Suppressor macrophage treated with lipopolysaccharide for 4 hours (primary cell): ENCODE data around the gene PAPPA2.
"Not testable (repeated sequence)": the region's sequence is repeated elsewhere in the genome, so short reads cannot be mapped to it uniquely, and the experiment has no call there.

ENCODE experiments used
- DNase-seq: peaks from one replicate; pipeline ENCODE4 v3.0.0-alpha.2; 2020

Gene PAPPA2

GRCh38 chr1:176694713-176695112, 231.7 kb downstream of the PAPPA2 start:
- no peak for DNase-seq

- DNase-seq, result no peak
These were observed 233.1 kb downstream of the PAPPA2 start for GRCh38 chr1:176696109-176696508.

GRCh38 chr1:176696689-176697088, 233.7 kb downstream of the PAPPA2 start:
- DNase-seq, result no peak

GRCh38 chr1:176699821-176700220, 236.8 kb downstream of the PAPPA2 start:
- DNase-seq, result no peak

- no peak for DNase-seq
These were observed 238.3 kb downstream of the PAPPA2 start for GRCh38 chr1:176701151-176701866.

- no peak for DNase-seq
These were observed 239.9 kb downstream of the PAPPA2 start for GRCh38 chr1:176702901-176703300.

- no peak for DNase-seq
These were observed 242.6 kb downstream of the PAPPA2 start for GRCh38 chr1:176705585-176705984.

- DNase-seq, result no peak
These were observed 254.2 kb downstream of the PAPPA2 start for GRCh38 chr1:176717066-176717750.

GRCh38 chr1:176719447-176719846, 256.5 kb downstream of the PAPPA2 start:
- DNase-seq, result no peak

- DNase-seq, result no peak
These were observed 257.9 kb downstream of the PAPPA2 start for GRCh38 chr1:176720838-176721237.

GRCh38 chr1:176733661-176734060, 270.7 kb downstream of the PAPPA2 start:
- DNase-seq, result no peak

- DNase-seq, result no peak
These were observed 272.2 kb downstream of the PAPPA2 start for GRCh38 chr1:176735201-176735600.

- DNase-seq, result no peak
These were observed 273.0 kb downstream of the PAPPA2 start for GRCh38 chr1:176736015-176736414.

GRCh38 chr1:176741181-176741580, 278.2 kb downstream of the PAPPA2 start:
- no peak for DNase-seq

- no peak for DNase-seq
These were observed 279.3 kb downstream of the PAPPA2 start for GRCh38 chr1:176742322-176742721.

- DNase-seq, result no peak
These were observed 281.2 kb downstream of the PAPPA2 start for GRCh38 chr1:176744142-176744541.

- no peak for DNase-seq
These were observed 283.0 kb downstream of the PAPPA2 start for GRCh38 chr1:176745945-176746344.

GRCh38 chr1:176752505-176752904, 289.5 kb downstream of the PAPPA2 start:
- DNase-seq, result no peak

GRCh38 chr1:176754676-176755075, 291.7 kb downstream of the PAPPA2 start:
- DNase-seq, result no peak

- not testable (repeated sequence) for DNase-seq
These were observed 293.8 kb downstream of the PAPPA2 start for GRCh38 chr1:176756817-176757216.

- DNase-seq, result no peak
These were observed 302.6 kb downstream of the PAPPA2 start for GRCh38 chr1:176765608-176766007.

- no peak for DNase-seq
These were observed 303.8 kb downstream of the PAPPA2 start for GRCh38 chr1:176766779-176767178.

GRCh38 chr1:176767714-176768136, 304.8 kb downstream of the PAPPA2 start:
- DNase-seq, result no peak

GRCh38 chr1:176768532-176768931, 305.6 kb downstream of the PAPPA2 start:
- DNase-seq, result no peak

- no peak for DNase-seq
These were observed 307.1 kb downstream of the PAPPA2 start for GRCh38 chr1:176770066-176770465.
